ENCODE results near the gene PEA15. TPM values are rescaled to one million over a fixed set of nuclear protein-coding genes. Genes with fewer than 3 reads are reported as not detected.

PEA15 gene
- total RNA-seq, 1 donor from 2014 or later, result 132 TPM

GRCh38 chr1:160228431-160228830 is 23.2 kb downstream of the PEA15 start:
- H3K27me3 ChIP-seq (ENCODE audit: low read depth), result no peaks in the 10 kb centered on the region
- TF ChIP-seq CTCF (IDR thresholded peaks at IDR 0.05), result no peak

GRCh38 chr1:160232911-160233310 is 27.7 kb downstream of the PEA15 start:
- TF ChIP-seq CTCF (IDR thresholded peaks at IDR 0.05), result no peak
- ATAC-seq (no peak), DNase-seq (no peak)
- Histone ChIP-seq H3K27ac (no peak overlapping the region), H3K9me3 (no peaks in the 10 kb centered on the region), H3K36me3 (peaks cover 97% of the 10 kb centered on the region), H3K27me3 (ENCODE audit: low read depth) (no peaks in the 10 kb centered on the region), H3K4me1 (no peaks in the 10 kb centered on the region), H3K4me3 (no peak overlapping the region)
- intact Hi-C loops (cut with DNase I), result no loop called here

More at GRCh38 chr1:160228431-160228830, 23.2 kb downstream of the PEA15 start:
- intact Hi-C loops (cut with DNase I), result no loop called here
- ATAC-seq (no peak), DNase-seq (no peak)
- Histone ChIP-seq H3K27ac (no peak overlapping the region), H3K4me3 (no peak overlapping the region), H3K9me3 (no peaks in the 10 kb centered on the region), H3K4me1 (peaks cover 11% of the 10 kb centered on the region), H3K36me3 (peaks cover 100% of the 10 kb centered on the region)

DNA sequence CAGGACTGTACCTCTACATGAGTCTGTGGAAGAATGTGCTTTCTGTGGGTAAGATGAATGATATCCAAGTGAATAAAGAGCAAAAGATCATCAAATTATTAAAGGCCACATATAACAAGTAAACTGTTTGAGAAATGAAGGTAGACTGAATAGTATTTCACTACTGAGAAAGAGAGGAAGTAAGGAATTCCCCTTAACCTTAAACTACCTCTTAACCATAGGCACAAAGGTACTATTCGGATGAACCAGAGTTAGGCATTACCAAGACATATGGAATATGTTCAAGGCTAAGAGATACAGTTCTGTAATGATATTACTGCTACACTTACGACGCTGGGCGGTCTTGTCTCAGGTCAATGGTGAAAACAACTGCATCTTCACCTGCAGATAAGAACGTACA is 31.6 kb downstream of the PEA15 start:
- TF ChIP-seq CTCF (IDR thresholded peaks at IDR 0.05), result no peak
- Histone ChIP-seq H3K36me3 (peaks cover 97% of the 10 kb centered on the region), H3K4me1 (no peaks in the 10 kb centered on the region), H3K4me3 (no peak overlapping the region), H3K27ac (no peak overlapping the region), H3K27me3 (ENCODE audit: low read depth) (no peaks in the 10 kb centered on the region), H3K9me3 (no peaks in the 10 kb centered on the region)
- no peak for ATAC-seq
- intact Hi-C loops (cut with DNase I), result no loop called here
- DNase-seq, result no peak

GRCh38 chr1:160237558-160237957 is 32.4 kb downstream of the PEA15 start:
- Histone ChIP-seq H3K4me3 (no peak overlapping the region), H3K27ac (no peak overlapping the region), H3K4me1 (no peaks in the 10 kb centered on the region), H3K9me3 (no peaks in the 10 kb centered on the region), H3K36me3 (peaks cover 97% of the 10 kb centered on the region), H3K27me3 (ENCODE audit: low read depth) (no peaks in the 10 kb centered on the region)
- TF ChIP-seq CTCF (IDR thresholded peaks at IDR 0.05), result no peak
- no peak for ATAC-seq
- no peak for DNase-seq
- intact Hi-C loops (cut with DNase I), result no loop called here

DNA sequence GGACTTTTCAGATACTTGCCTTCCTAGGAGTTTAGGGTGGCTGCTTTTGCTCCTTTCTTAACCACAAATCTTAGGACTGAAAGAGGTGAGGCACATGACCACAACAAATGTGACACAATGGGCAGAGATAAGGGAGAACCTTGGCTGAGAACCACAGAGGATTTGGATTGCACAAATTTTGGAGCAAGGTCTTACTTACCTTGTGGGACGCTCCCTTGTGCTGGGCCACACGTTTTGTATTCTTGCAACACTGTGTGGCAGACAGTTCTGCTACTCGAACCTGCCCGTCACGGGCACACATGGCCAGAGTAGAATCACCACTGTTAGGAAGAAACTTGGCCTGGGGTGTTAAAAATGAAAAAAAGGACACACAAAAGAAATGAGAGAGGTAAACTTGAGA is 33.2 kb downstream of the PEA15 start:
- Histone ChIP-seq H3K27ac (no peak overlapping the region), H3K9me3 (no peaks in the 10 kb centered on the region), H3K36me3 (peaks cover 97% of the 10 kb centered on the region), H3K4me1 (peaks cover 8% of the 10 kb centered on the region), H3K4me3 (no peak overlapping the region), H3K27me3 (ENCODE audit: low read depth) (no peaks in the 10 kb centered on the region)
- ATAC-seq (no peak), DNase-seq (no peak)
- TF ChIP-seq CTCF (IDR thresholded peaks at IDR 0.05), result no peak
- intact Hi-C loops (cut with DNase I), result no loop called here
